ENCODE data around the gene CCDC27.
A peak's percentile ranks its signal among the peaks of the same experiment; 100 is the strongest.

Gene CCDC27

DNA sequence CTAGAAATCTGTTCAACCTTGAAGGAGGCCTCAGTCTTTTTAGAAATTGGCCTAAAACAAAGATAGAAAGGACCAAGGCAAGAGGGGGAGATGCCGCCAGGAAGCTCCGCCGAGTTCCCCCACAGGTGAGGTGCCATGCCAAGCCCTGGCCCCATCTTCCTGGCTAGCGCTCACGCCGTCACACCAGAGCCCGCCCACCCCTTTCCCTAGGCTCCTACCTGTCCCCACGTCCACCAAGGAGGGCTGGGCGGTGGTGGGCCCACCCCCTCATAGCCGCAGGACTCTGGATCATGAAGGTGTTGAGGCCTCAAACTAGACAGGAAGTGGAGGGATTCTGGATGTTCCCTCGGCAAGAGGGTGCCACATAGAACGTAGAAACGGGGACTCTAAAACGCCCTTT, 15.5 kb upstream of the CCDC27 start:
- DNase-seq = no peak
- in situ Hi-C loops (cut with HindIII; ENCODE audit: low pct_ligation_motif_present, low sequenced_read_pairs) = no loop called here
- TF ChIP-seq, protein P1, sequence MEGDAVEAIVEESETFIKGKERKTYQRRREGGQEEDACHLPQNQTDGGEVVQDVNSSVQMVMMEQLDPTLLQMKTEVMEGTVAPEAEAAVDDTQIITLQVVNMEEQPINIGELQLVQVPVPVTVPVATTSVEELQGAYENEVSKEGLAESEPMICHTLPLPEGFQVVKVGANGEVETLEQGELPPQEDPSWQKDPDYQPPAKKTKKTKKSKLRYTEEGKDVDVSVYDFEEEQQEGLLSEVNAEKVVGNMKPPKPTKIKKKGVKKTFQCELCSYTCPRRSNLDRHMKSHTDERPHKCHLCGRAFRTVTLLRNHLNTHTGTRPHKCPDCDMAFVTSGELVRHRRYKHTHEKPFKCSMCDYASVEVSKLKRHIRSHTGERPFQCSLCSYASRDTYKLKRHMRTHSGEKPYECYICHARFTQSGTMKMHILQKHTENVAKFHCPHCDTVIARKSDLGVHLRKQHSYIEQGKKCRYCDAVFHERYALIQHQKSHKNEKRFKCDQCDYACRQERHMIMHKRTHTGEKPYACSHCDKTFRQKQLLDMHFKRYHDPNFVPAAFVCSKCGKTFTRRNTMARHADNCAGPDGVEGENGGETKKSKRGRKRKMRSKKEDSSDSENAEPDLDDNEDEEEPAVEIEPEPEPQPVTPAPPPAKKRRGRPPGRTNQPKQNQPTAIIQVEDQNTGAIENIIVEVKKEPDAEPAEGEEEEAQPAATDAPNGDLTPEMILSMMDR (IDR thresholded peaks at IDR 0.05; ENCODE audit: low read depth, low read length, missing control alignments) = no peak
- Histone ChIP-seq H3K27ac (peak overlapping the region; percentile 29), H3K27me3 (replicated peaks) (no peaks in the 10 kb centered on the region), H3K36me3 (replicated peaks) (peaks cover 11% of the 10 kb centered on the region), H3K4me3 (ENCODE audit: low read depth, low read length) (no peak overlapping the region)

DNA sequence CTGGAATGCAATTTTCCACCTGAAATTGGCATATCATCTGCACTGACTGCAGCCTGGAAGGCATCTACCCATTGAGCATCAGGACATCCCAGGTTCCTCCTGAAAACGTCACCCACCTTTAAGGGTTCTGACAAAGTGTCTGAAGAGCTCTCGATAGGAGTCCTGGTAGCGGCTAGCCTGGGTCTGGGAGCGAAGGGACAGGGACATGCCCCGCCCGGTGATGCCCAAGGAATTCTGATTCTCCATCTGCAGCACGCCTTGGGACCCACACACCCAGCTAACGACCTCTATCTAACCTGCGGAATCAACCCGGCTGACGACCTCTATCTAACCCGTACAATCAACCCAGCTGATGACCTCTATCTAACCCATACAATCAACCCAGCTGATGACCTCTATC, 13.3 kb upstream of the CCDC27 start:
- TF ChIP-seq, protein P1 (IDR thresholded peaks at IDR 0.05; ENCODE audit: low read depth, low read length, missing control alignments) = no peak
- no peaks in the 10 kb centered on the region for H3K27me3 ChIP-seq (replicated peaks)
- H3K4me3 ChIP-seq (ENCODE audit: low read depth, low read length) = no peak overlapping the region
- no peak overlapping the region for H3K27ac ChIP-seq
- in situ Hi-C loops (cut with HindIII; ENCODE audit: low pct_ligation_motif_present, low sequenced_read_pairs) = no loop called here
- peaks cover 15% of the 10 kb centered on the region for H3K36me3 ChIP-seq (replicated peaks)
- DNase-seq = no peak

DNA sequence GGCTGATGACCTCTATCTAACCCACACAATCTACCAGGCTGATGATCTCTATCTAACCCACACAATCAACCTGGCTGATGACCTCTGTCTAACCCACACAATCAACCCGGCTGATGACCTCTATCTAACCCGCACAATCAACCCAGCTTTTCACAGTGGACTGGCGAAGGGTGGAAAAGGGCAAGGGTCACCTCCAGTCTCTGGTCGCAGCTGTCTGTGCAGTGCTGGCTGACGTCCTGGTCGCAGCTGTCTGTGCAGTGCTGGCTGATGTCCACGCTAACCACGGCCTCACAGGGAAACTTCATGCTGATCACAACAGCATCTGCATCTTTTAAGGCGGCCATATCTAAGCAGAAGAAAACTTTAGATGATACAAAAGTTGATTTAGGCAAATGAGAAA, 12.2 kb upstream of the CCDC27 start:
- TF ChIP-seq, protein P1 (IDR thresholded peaks at IDR 0.05; ENCODE audit: low read depth, low read length, missing control alignments) = no peak
- DNase-seq = no peak
- Histone ChIP-seq H3K27me3 (replicated peaks) (no peaks in the 10 kb centered on the region), H3K36me3 (replicated peaks) (peaks cover 15% of the 10 kb centered on the region), H3K27ac (no peak overlapping the region), H3K4me3 (ENCODE audit: low read depth, low read length) (no peak overlapping the region)
- in situ Hi-C loops (cut with HindIII; ENCODE audit: low pct_ligation_motif_present, low sequenced_read_pairs) = no loop called here

DNA sequence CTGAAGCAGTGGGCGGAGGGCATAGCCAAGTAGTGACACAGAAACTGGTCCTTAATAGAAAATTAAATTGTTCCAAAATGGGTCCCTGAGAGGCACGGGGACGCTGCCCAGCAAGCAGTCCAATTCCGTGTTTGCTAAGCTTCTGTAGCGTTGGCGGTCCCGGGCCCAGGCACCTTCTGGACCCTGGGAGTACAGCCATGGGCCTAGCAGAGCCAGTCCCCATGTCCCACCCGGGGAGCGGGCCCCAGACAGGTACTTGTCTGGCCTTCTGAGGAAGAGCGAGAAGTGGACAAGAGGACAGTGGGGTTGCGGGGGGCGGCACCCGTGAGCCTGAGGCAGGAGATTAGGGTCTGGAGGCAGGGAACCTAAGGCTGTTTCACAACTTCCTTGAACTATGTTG, 11.5 kb upstream of the CCDC27 start:
- H3K36me3 ChIP-seq (replicated peaks) = peaks cover 15% of the 10 kb centered on the region
- in situ Hi-C loops (cut with HindIII; ENCODE audit: low pct_ligation_motif_present, low sequenced_read_pairs) = no loop called here
- DNase-seq = no peak
- no peak overlapping the region for H3K27ac ChIP-seq
- TF ChIP-seq, protein P1 (IDR thresholded peaks at IDR 0.05; ENCODE audit: low read depth, low read length, missing control alignments) = no peak
- H3K4me3 ChIP-seq (ENCODE audit: low read depth, low read length) = no peak overlapping the region
- H3K27me3 ChIP-seq (replicated peaks) = no peaks in the 10 kb centered on the region

DNA sequence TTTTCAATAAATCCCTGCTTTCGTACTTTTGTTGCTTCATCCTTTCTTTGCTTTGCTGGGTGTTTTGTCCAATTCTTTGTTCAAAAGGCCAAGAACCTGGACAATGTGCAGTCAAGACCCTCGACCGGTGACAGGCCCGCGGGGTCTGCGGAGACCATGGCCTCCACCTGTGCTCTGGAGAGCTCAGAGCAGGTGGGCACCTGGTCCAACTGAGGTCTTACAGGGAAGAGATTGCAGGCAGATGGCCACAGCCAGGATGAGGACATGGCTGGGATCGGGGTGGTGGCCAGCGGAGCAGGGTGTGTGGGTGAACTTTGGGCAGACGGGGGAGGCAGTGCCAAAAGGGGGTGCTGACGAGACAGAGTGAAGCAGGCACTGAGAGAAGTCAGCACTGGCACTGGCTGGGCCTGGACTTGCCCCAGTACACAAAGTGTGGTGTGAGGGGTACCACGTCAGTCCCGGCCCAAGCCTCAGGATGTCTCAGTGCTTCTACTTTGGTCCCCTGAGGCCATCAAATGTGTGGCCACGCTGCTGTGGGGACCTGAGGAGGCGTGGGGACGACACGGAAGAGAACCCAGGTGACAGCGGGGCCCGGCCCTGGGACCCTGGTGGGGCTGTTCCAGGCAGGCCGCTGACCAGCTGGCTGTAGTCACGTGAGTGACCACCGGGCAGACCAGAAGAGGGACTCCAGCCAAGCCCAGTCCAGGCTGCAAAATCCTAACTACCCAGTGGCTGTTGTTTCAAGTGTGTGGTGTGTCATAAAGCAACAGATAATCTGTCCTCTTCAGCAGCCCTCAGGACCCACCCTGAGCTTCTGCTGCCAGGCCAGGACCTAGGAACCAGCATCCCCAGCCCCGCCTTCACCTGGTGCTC, 10.4 kb upstream of the CCDC27 start:
- in situ Hi-C loops (cut with HindIII; ENCODE audit: low pct_ligation_motif_present, low sequenced_read_pairs) = no loop called here
- H3K36me3 ChIP-seq (replicated peaks) = peaks cover 15% of the 10 kb centered on the region
- no peak overlapping the region for H3K27ac ChIP-seq
- no peak overlapping the region for H3K4me3 ChIP-seq (ENCODE audit: low read depth, low read length)
- TF ChIP-seq, protein P1 (IDR thresholded peaks at IDR 0.05; ENCODE audit: low read depth, low read length, missing control alignments) = no peak
- H3K27me3 ChIP-seq (replicated peaks) = no peaks in the 10 kb centered on the region
- no peak for DNase-seq

All from brain microvascular endothelial cell (primary cell).